EH (cell line): ENCODE results near the gene RECQL.
"Not testable (repeated sequence)": the region's sequence is repeated elsewhere in the genome, so short reads cannot be mapped to it uniquely, and the experiment has no call there.

ENCODE experiments used
- DNase-seq: peaks from one replicate; pipeline ENCODE4 v3.0.0-alpha.2; 2015; ENCODE audit warnings: low read depth

The RECQL gene

GRCh38 chr12:21502164-21502496 lies 695 bp upstream of the RECQL start:
- peak; percentile 67 for DNase-seq

GRCh38 chr12:21500786-21501257 lies 613 bp downstream of the RECQL start:
- DNase-seq: no peak

GRCh38 chr12:21499765-21500164 lies 1.7 kb downstream of the RECQL start:
- DNase-seq: no peak

- no peak for DNase-seq
Measured at GRCh38 chr12:21485998-21486397, 15.4 kb downstream of the RECQL start.

GRCh38 chr12:21483531-21483930 lies 17.9 kb downstream of the RECQL start:
- no peak for DNase-seq

GRCh38 chr12:21478756-21479455 lies 22.5 kb downstream of the RECQL start:
- no peak for DNase-seq

- DNase-seq: peak; percentile 69
Measured at GRCh38 chr12:21476949-21477348, 24.5 kb downstream of the RECQL start.

GRCh38 chr12:21475552-21475951 lies 25.9 kb downstream of the RECQL start:
- no peak for DNase-seq

GRCh38 chr12:21472197-21472823 lies 29.1 kb downstream of the RECQL start:
- no peak for DNase-seq

- no peak for DNase-seq
Measured at GRCh38 chr12:21471294-21471693, 30.1 kb downstream of the RECQL start.

GRCh38 chr12:21467334-21467733 lies 34.1 kb downstream of the RECQL start:
- not testable (repeated sequence) for DNase-seq

GRCh38 chr12:21459474-21459873 lies 42.0 kb downstream of the RECQL start:
- no peak for DNase-seq

- peak; percentile 46 for DNase-seq
Measured at GRCh38 chr12:21456291-21456780, 45.1 kb downstream of the RECQL start.

GRCh38 chr12:21453312-21453852 lies 48.1 kb downstream of the RECQL start:
- DNase-seq: no peak

- DNase-seq: peak; percentile 69
Measured at GRCh38 chr12:21451529-21451928, 49.9 kb downstream of the RECQL start.

- no peak for DNase-seq
Measured at GRCh38 chr12:21444193-21445146, 57.0 kb downstream of the RECQL start.

GRCh38 chr12:21439347-21439746 lies 62.1 kb downstream of the RECQL start:
- DNase-seq: no peak

GRCh38 chr12:21438643-21439042 lies 62.8 kb downstream of the RECQL start:
- DNase-seq: no peak

GRCh38 chr12:21434699-21435098 lies 66.7 kb downstream of the RECQL start:
- DNase-seq: no peak

- no peak for DNase-seq
Measured at GRCh38 chr12:21433525-21433924, 67.9 kb downstream of the RECQL start.

GRCh38 chr12:21429994-21430393 lies 71.4 kb downstream of the RECQL start:
- no peak for DNase-seq

GRCh38 chr12:21428241-21428640 lies 73.2 kb downstream of the RECQL start:
- peak; percentile 73 for DNase-seq
